Measurements from ENCODE around the gene SLC7A8.

DNA sequence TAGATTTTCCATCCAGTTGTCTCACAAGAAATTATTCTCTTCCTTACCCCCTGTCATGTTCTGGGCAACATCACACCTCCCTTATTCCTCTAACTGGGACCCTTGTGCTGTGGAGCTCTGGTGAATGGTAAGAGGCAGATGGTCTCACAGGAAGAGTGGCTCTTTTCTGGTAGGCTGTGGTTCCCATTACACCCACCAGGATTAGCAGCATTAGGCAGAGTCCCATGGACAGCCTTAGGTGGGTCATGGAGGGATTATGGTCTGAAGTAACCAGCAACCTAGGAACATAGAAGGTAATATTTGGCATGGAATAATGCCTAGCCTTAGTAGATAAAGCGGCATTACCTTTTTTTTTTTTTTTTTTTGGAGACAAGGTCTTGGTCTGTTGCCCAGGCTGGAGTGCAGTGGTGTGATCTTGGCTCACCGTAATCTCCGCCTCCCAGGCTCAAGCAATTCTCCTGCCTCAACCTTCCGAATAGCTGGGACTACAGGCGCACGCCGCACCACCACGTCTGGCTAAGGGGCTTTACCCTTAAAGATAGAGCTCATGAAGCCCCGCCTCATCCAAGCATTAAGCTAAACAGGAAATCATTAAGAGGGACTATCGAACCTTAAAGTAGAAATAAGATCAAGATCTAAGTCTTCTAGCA is 84.1 kb downstream of the SLC7A8 start:
- TF ChIP-seq POLR2AphosphoS5 (IDR thresholded peaks at IDR 0.05; ENCODE audit: low read depth, low read length) = no peak
- TF ChIP-seq POLR2A (IDR thresholded peaks at IDR 0.05; ENCODE audit: low read depth, low read length) = no peak
- no peak for TF ChIP-seq TAF1 (IDR thresholded peaks at IDR 0.05; ENCODE audit: low read depth, low read length)
- TF ChIP-seq POU2F2 (IDR thresholded peaks at IDR 0.05; ENCODE audit: low read depth, low read length) = no peak
- no peak for TF ChIP-seq PAX5 (IDR thresholded peaks at IDR 0.05; ENCODE audit: insufficient read depth, low read length, severe bottlenecking)
- no peak for TF ChIP-seq SPI1 (IDR thresholded peaks at IDR 0.05; ENCODE audit: low read depth, low read length)
